GM12873 (cell line): ENCODE data around the gene REXO5.

ENCODE experiments used
- CTCF ChIP-seq: IDR thresholded peaks from 2 replicates; pipeline ENCODE4 v1.5.1; 2012; ENCODE audit warnings: low read depth, mild to moderate bottlenecking, moderate library complexity, low read length, control low read depth; ENCODE audit not compliant: insufficient read depth; ENCODE audit errors: missing control alignments

Gene REXO5

GRCh38 chr16:20862162-20862960 lies 56.0 kb downstream of the REXO5 start:
- TF ChIP-seq CTCF = no peak

- no peak for TF ChIP-seq CTCF
Measured at GRCh38 chr16:20865420-20866131, 59.2 kb downstream of the REXO5 start.

- TF ChIP-seq CTCF = no peak
Measured at GRCh38 chr16:20866145-20866772, 59.9 kb downstream of the REXO5 start.

- no peak for TF ChIP-seq CTCF
Measured at GRCh38 chr16:20866801-20867200, 60.5 kb downstream of the REXO5 start.

- no peak for TF ChIP-seq CTCF
Measured at GRCh38 chr16:20867585-20867984, 61.3 kb downstream of the REXO5 start.

GRCh38 chr16:20868890-20869289 lies 62.6 kb downstream of the REXO5 start:
- TF ChIP-seq CTCF = no peak

GRCh38 chr16:20870122-20870820 lies 63.9 kb downstream of the REXO5 start:
- no peak for TF ChIP-seq CTCF
